OCI-LY7 (cell line): ENCODE measurements around the gene FBXO28. TPM values are rescaled to one million over a fixed set of nuclear protein-coding genes. Genes with fewer than 3 reads are reported as not detected.

Source experiments
- BruUV-seq: library from RNA; stranded (reverse); fragments of 400-500 nt; replicated peaks from 2 replicates; lab custom pipeline; 2021; lab: Mats Ljungman, UMichigan
- CTCF ChIA-PET: fragments of 300-600 bp; sonication (Branson Sonifier 250); formaldehyde crosslinking; loops from one replicate; lab custom pipeline; 2022; ENCODE audit warnings: antibody characterized with exemption; ENCODE audit not compliant: unreplicated experiment; lab: Charles Lee
- POLR2A ChIA-PET: fragments of 300-600 bp; sonication (Branson Sonifier 250); formaldehyde crosslinking; loops from one replicate; lab custom pipeline; 2022; ENCODE audit warnings: antibody characterized with exemption; lab: Charles Lee
- DNase-seq: peaks from one replicate; pipeline ENCODE4 v3.0.0-alpha.2; 2015; ENCODE audit warnings: low spot score
- H2AFZ ChIP-seq: fragments of 200-600 bp; sonication (generic), shearing (Covaris generic); 2 replicates; pipeline ENCODE4 v1.6.1; 2014; ENCODE audit warnings: mild to moderate bottlenecking, antibody characterized with exemption, low read length, moderate library complexity
- H3K27ac ChIP-seq: fragments of 200-600 bp; sonication (generic); 2 replicates; pipeline ENCODE4 v1.5.1; 2014; ENCODE audit warnings: mixed run types, low read depth, mild to moderate bottlenecking, moderate library complexity, low read length, inconsistent platforms; ENCODE audit not compliant: poor library complexity, severe bottlenecking
- H3K36me3 ChIP-seq: fragments of 200-600 bp; sonication (generic); 2 replicates; pipeline ENCODE4 v1.6.1; 2014; ENCODE audit warnings: mild to moderate bottlenecking, antibody characterized with exemption, low read length, moderate library complexity, mixed read lengths; ENCODE audit not compliant: insufficient read depth
- H3K4me1 ChIP-seq: fragments of 200-600 bp; sonication (generic); 2 replicates; pipeline ENCODE4 v1.5.1; 2014; ENCODE audit warnings: mild to moderate bottlenecking, low read length; ENCODE audit not compliant: insufficient read depth, poor library complexity, severe bottlenecking
- H3K4me2 ChIP-seq: fragments of 200-600 bp; sonication (generic); 2 replicates; pipeline ENCODE4 v1.6.1; 2014; ENCODE audit warnings: mild to moderate bottlenecking, low read length
- H3K4me3 ChIP-seq: fragments of 200-600 bp; sonication (generic); 2 replicates; pipeline ENCODE4 v1.5.1; 2014; ENCODE audit warnings: mild to moderate bottlenecking, low read depth, low read length; ENCODE audit not compliant: poor library complexity, severe bottlenecking
- H3K79me2 ChIP-seq: fragments of 200-600 bp; sonication (generic); 2 replicates; pipeline ENCODE4 v1.6.1; 2016; ENCODE audit warnings: low read depth, mild to moderate bottlenecking, low read length, moderate library complexity, mixed read lengths; ENCODE audit not compliant: insufficient read depth
- H3K9me2 ChIP-seq: fragments of 200-600 bp; sonication (generic); 2 replicates; pipeline ENCODE4 v1.6.1; 2016; ENCODE audit warnings: mild to moderate bottlenecking, low read length, mixed read lengths; ENCODE audit not compliant: insufficient read depth
- H3K9me3 ChIP-seq: fragments of 200-600 bp; sonication (generic); 2 replicates; pipeline ENCODE4 v1.6.1; 2014; ENCODE audit warnings: mild to moderate bottlenecking, mixed run types, low read length, mixed read lengths
- H4K20me1 ChIP-seq: fragments of 200-600 bp; sonication (generic); 2 replicates; pipeline ENCODE4 v1.6.1; 2014; ENCODE audit warnings: mild to moderate bottlenecking, antibody characterized with exemption, low read length, moderate library complexity, mixed read lengths; ENCODE audit not compliant: insufficient read depth
- EZH2phosphoT487 ChIP-seq: fragments of 200-600 bp; sonication (generic); IDR thresholded peaks from 2 replicates; pipeline ENCODE4 v1.6.1; 2018; ENCODE audit warnings: low read depth, borderline replicate concordance, mild to moderate bottlenecking, mixed run types, antibody characterized with exemption, low read length, moderate library complexity, mixed read lengths
- intact Hi-C: fragments of 100-400 bp; cut with micrococcal nuclease; formaldehyde crosslinking; loops from one replicate; pipeline ENCODE4 v1.10.0; 2022; ENCODE audit not compliant: unreplicated experiment
- total RNA-seq, 2 experiments: library from RNA; depleted of rRNA in 1 of 2; stranded (reverse); fragments of >200 nt in 1 of 2; shearing (Covaris generic) in 1 of 2; gene quantifications; 2 replicates each; pipeline ENCODE4 v1.2.3, GENCODE V29; 2014 to 2022
- TF ChIP-seq, protein P1 (sequence below): fragments of 200-600 bp; sonication (generic); conservative IDR thresholded peaks from 2 replicates; pipeline ENCODE4 v1.5.1; 2014; ENCODE audit warnings: mild to moderate bottlenecking, antibody characterized with exemption, low read length, moderate library complexity, mixed read lengths

FBXO28 gene
- total RNA-seq, 2 experiments from 2014 or later, result 20.1 to 23.3 TPM

DNA sequence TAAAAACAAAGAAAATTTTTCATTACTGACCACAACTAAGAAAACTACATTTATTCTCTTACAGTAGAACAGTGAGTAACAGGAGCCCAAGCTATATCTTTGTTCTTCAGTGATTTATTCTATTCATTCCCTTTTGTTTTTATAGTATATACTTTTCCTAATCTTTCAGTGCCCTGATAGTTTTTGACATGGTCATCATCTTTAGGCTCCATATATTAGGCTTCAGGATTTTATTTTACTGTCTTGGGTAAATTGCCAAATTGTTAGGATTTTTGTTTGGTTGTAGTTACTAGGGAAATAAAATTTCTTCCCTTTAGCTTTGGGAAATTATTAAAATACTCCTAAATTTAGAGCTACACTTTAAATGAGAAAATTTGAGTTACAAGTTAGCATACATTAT lies 10.3 kb downstream of the FBXO28 start:
- CTCF ChIA-PET, result no interaction called here
- no peaks in the 10 kb centered on the region for H4K20me1 ChIP-seq

DNA sequence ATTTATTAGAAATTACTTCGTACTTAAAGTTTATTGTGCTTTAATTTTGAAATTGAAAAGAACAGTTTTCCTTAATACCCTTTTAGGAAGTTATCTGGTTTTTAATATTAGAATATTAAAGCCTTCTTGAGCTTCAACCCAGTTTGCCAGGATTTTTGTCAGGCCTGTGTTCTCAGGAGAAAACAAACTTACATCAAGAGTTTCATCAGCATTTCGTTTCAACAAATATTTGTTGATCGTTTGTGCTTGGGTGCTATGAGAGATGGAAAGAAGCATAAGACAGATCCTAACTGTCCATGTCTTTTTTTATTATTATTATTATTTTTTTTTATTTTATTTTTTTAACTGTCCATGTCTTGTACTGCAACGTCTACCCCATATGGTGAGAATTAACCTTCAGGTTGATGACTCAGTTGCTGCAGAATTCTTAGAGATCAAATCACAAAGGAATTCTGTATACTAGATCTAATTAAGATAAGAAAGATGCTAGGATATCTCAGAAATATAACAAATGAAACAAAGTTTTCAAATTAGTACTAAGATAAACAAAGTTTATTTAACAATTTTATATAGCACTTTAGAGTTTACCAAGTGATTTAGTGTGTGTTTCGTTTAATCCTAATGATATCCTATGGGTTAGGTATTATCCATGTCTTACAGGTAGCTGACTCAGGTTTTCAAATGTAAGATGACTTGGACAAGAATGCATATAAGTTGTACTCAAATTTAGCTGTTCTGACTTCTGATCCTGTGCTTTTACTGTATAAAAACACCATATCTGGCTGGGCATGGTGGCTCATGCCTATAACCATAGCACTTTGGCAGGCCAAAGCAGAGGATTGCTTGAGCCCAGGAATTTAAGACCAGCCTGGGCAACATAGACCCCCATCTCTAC lies 14.3 kb downstream of the FBXO28 start:
- ChIA-PET POLR2A (interaction anchor here (0.7 to 1.1 kb wide), 3 partner anchors 8 to 39 kb away, joined by 3 to 6 read pairs (median 5); no protein-coding TSS in a partner anchor), CTCF (no interaction called here)
- no peak for TF ChIP-seq EZH2phosphoT487
- no TSS peak for BruUV-seq
- H3K79me2 ChIP-seq, result peaks cover 54% of the 10 kb centered on the region
- intact Hi-C loops, result no loop called here
- H3K4me3 ChIP-seq, result no peak overlapping the region
- no peak overlapping the region for H3K4me2 ChIP-seq
- peaks cover 16% of the 10 kb centered on the region; the same call in 1 of the 2 replicates for H3K9me3 ChIP-seq
- H3K9me2 ChIP-seq, result no peaks in the 10 kb centered on the region
- no peak for DNase-seq
- no peak overlapping the region for H2AFZ ChIP-seq
- no peak overlapping the region for H3K27ac ChIP-seq
- H3K4me1 ChIP-seq, result no peaks in the 10 kb centered on the region
- no peaks in the 10 kb centered on the region for H4K20me1 ChIP-seq
- peaks cover 68% of the 10 kb centered on the region for H3K36me3 ChIP-seq

More for the DNA sequence above, 10.3 kb downstream of the FBXO28 start:
- Histone ChIP-seq H2AFZ (no peak overlapping the region), H3K36me3 (peaks cover 45% of the 10 kb centered on the region), H3K9me3 (no peaks in the 10 kb centered on the region), H3K4me1 (no peaks in the 10 kb centered on the region), H3K27ac (no peak overlapping the region), H3K4me2 (no peak overlapping the region), H3K4me3 (no peak overlapping the region), H3K9me2 (no peaks in the 10 kb centered on the region), H3K79me2 (peaks cover 82% of the 10 kb centered on the region)
- BruUV-seq, result no TSS peak
- DNase-seq, result no peak
- no peak for TF ChIP-seq EZH2phosphoT487
- TF ChIP-seq, protein P1, sequence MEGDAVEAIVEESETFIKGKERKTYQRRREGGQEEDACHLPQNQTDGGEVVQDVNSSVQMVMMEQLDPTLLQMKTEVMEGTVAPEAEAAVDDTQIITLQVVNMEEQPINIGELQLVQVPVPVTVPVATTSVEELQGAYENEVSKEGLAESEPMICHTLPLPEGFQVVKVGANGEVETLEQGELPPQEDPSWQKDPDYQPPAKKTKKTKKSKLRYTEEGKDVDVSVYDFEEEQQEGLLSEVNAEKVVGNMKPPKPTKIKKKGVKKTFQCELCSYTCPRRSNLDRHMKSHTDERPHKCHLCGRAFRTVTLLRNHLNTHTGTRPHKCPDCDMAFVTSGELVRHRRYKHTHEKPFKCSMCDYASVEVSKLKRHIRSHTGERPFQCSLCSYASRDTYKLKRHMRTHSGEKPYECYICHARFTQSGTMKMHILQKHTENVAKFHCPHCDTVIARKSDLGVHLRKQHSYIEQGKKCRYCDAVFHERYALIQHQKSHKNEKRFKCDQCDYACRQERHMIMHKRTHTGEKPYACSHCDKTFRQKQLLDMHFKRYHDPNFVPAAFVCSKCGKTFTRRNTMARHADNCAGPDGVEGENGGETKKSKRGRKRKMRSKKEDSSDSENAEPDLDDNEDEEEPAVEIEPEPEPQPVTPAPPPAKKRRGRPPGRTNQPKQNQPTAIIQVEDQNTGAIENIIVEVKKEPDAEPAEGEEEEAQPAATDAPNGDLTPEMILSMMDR, result no peak
- POLR2A ChIA-PET, result interaction anchor here (0.6 to 0.9 kb wide), 2 partner anchors 34 to 39 kb away, joined by 3 read pairs; no protein-coding TSS in a partner anchor
- intact Hi-C loops, result no loop called here

DNA sequence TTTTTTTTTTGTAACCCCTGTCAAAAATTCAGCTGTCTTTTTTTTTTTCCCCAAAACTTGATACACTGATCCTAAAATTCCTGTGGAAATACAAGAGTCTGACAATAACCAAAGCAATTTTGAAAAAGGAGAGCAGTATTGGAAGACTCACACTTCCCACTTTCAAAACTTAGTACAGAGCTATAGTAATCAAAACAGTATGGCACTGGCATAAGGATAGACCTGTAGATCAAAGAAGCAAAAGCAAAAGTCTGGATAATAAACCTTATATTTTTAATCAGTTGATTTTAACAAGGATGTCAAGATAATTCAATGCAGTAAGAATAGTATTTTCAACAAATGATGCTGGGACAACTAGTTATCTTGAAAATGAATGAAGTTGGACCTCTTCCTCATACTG lies 17.3 kb downstream of the FBXO28 start:
- CTCF ChIA-PET, result no interaction called here

More for the DNA sequence above, 17.3 kb downstream of the FBXO28 start:
- Histone ChIP-seq H3K36me3 (peaks cover 85% of the 10 kb centered on the region), H4K20me1 (no peaks in the 10 kb centered on the region), H3K9me3 (peaks cover 16% of the 10 kb centered on the region; the same call in 1 of the 2 replicates), H3K4me1 (no peaks in the 10 kb centered on the region), H3K79me2 (peaks cover 27% of the 10 kb centered on the region), H3K27ac (no peak overlapping the region), H3K4me2 (no peak overlapping the region), H3K4me3 (no peak overlapping the region), H3K9me2 (no peaks in the 10 kb centered on the region), H2AFZ (no peak overlapping the region)
- no peak for TF ChIP-seq EZH2phosphoT487
- TF ChIP-seq, protein P1, result no peak
- no TSS peak for BruUV-seq
- POLR2A ChIA-PET, result interaction anchor here (0.6 to 1.2 kb wide), 4 partner anchors 8 to 52 kb away, joined by 3 to 5 read pairs (median 4); partner anchors contain the start of gene DEGS1
- intact Hi-C loops, result no loop called here
- DNase-seq, result no peak
